Transverse colon (tissue), 4 donors: ENCODE measurements around the gene NLGN3. TPM values are rescaled to one million over a fixed set of nuclear protein-coding genes. Genes with fewer than 3 reads are reported as not detected.

Experiments used
- DNase-seq: peaks from one replicate; pipeline ENCODE4 v3.0.0-alpha.2; 2019
- H3K27ac ChIP-seq, 4 donors: fragments of 200-600 bp; sonication (generic); 2 replicates each; pipeline ENCODE4 v1.5.1; 2016 to 2018; ENCODE audit warnings: inconsistent platforms in 4 of 4
- H3K27me3 ChIP-seq: fragments of 200-600 bp; sonication (generic); 2 replicates; pipeline ENCODE4 v1.5.1; 2017; ENCODE audit warnings: inconsistent platforms
- H3K36me3 ChIP-seq, 4 donors: fragments of 200-600 bp; sonication (generic); 2 replicates each; pipeline ENCODE4 v1.5.1; 2017 to 2019; ENCODE audit warnings: inconsistent platforms in 4 of 4
- H3K4me1 ChIP-seq, 4 donors: fragments of 200-600 bp; sonication (generic); 2 replicates each; pipeline ENCODE4 v1.5.1; 2017 to 2020; ENCODE audit warnings: inconsistent platforms in 4 of 4
- H3K4me3 ChIP-seq, 4 donors: fragments of 200-600 bp; sonication (generic); 1 replicate in 1 of 4; 2 replicates in 3 of 4; pipeline versions ENCODE4 v1.5.1 to v1.6.1; 2017 to 2019; ENCODE audit warnings: inconsistent platforms in 4 of 4
- H3K9me3 ChIP-seq, 2 donors: fragments of 200-600 bp; sonication (generic); 2 replicates each; pipeline ENCODE4 v1.5.1; 2017 to 2019; ENCODE audit warnings: inconsistent platforms in 2 of 2
- EP300 ChIP-seq: sonication (generic); formaldehyde crosslinking; IDR thresholded peaks from one replicate; pipeline ENCODE4 v1.6.1; 2017; ENCODE audit warnings: antibody characterized with exemption, low read depth
- POLR2A ChIP-seq: fragments of 450-650 bp; IDR thresholded peaks from one replicate; pipeline ENCODE4 v1.6.1; 2016; ENCODE audit warnings: antibody characterized with exemption, mild to moderate bottlenecking, moderate library complexity
- POLR2AphosphoS5 ChIP-seq, 3 donors: sonication (generic); formaldehyde crosslinking; IDR thresholded peaks; one replicate each; pipeline ENCODE4 v1.6.1; 2016; ENCODE audit warnings: antibody characterized with exemption in 3 of 3
- WGBS, 2 donors: methylation state at CpG; one replicate each; pipeline ENCODE4 v1.1.5; 2018; ENCODE audit warnings: low coverage in 1 of 2; 5-methylcytosine and 5-hydroxymethylcytosine counted together
- in situ Hi-C, 4 donors: fragments of 200-750 bp; cut with MboI; loops; one replicate each; pipeline versions ENCODE4 v1.15.0 to v1.15.1; 2017; ENCODE audit warnings: low sequenced_read_pairs in 3 of 4, low pct_ligation_motif_present in 1 of 4, low pct_unique_long_range_greater_than_20kb in 1 of 4
- intact Hi-C: fragments of 100-400 bp; cut with DNase I; formaldehyde crosslinking; loops from one replicate; pipeline ENCODE4 v1.15.1; 2023; ENCODE audit warnings: low total_unique reads
- total RNA-seq, 4 donors: library from RNA; depleted of rRNA; stranded (reverse); fragments of >200 nt; gene quantifications; one replicate each; pipeline ENCODE4 v1.1.0, GENCODE V29; 2016
- TF ChIP-seq, protein P1 (sequence below), 5 experiments: fragments of 200-600 bp in 3 of 5; fragments of 450-650 bp in 2 of 5; sonication (generic) in 3 of 5; IDR thresholded peaks; 1 replicate in 2 of 5; 2 replicates in 3 of 5; pipeline ENCODE4 v1.5.1; 2016 to 2017; ENCODE audit warnings: antibody characterized with exemption in 5 of 5, inconsistent platforms in 3 of 5, mild to moderate bottlenecking in 2 of 5, moderate library complexity in 1 of 5

NLGN3 gene
- total RNA-seq, 4 donors from 2014 or later, result 0.40 to 1.1 (median 0.64) TPM; not detected in 1

DNA sequence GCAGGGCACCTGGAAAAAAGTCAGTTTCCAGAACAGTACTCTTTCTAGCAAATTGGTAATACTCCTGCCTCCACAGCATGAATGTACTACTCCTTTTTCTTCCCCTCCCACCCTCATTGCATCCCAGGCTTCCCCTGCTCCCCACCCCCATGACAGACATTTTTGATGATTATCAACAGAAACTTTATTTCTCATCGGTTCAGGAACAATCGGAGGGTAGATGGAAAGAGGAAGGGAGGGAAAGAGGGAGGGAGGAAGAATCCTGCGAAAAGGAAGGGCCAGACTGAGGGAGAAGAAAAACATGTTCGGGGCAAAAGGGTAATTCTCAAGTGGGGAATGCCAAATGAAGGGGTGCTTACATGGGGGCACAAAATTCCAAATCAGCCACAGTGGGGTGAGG lies 37.4 kb upstream of the NLGN3 start:
- no peak overlapping the region for H3K4me3 ChIP-seq
- H3K4me1 ChIP-seq, result peaks cover 7 to 12% (median 8%) of the 10 kb centered on the region in 4 donors
- TF ChIP-seq POLR2AphosphoS5 (IDR thresholded peaks at IDR 0.05) (no peak), POLR2A (no peak), EP300 (no peak)
- TF ChIP-seq, protein P1, sequence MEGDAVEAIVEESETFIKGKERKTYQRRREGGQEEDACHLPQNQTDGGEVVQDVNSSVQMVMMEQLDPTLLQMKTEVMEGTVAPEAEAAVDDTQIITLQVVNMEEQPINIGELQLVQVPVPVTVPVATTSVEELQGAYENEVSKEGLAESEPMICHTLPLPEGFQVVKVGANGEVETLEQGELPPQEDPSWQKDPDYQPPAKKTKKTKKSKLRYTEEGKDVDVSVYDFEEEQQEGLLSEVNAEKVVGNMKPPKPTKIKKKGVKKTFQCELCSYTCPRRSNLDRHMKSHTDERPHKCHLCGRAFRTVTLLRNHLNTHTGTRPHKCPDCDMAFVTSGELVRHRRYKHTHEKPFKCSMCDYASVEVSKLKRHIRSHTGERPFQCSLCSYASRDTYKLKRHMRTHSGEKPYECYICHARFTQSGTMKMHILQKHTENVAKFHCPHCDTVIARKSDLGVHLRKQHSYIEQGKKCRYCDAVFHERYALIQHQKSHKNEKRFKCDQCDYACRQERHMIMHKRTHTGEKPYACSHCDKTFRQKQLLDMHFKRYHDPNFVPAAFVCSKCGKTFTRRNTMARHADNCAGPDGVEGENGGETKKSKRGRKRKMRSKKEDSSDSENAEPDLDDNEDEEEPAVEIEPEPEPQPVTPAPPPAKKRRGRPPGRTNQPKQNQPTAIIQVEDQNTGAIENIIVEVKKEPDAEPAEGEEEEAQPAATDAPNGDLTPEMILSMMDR (IDR thresholded peaks at IDR 0.05), result no peak
- intact Hi-C loops, result no loop called here
- H3K9me3 ChIP-seq, result no peaks in the 10 kb centered on the region
- in situ Hi-C loops, result no loop called here
- no peaks in the 10 kb centered on the region for H3K27me3 ChIP-seq
- H3K36me3 ChIP-seq, result no peaks in the 10 kb centered on the region
- no peak for DNase-seq
- H3K27ac ChIP-seq, result no peak overlapping the region
- WGBS, 2 donors, result 77 to 90% methylated on average over 2 to 4 of the region's 4 CpGs

DNA sequence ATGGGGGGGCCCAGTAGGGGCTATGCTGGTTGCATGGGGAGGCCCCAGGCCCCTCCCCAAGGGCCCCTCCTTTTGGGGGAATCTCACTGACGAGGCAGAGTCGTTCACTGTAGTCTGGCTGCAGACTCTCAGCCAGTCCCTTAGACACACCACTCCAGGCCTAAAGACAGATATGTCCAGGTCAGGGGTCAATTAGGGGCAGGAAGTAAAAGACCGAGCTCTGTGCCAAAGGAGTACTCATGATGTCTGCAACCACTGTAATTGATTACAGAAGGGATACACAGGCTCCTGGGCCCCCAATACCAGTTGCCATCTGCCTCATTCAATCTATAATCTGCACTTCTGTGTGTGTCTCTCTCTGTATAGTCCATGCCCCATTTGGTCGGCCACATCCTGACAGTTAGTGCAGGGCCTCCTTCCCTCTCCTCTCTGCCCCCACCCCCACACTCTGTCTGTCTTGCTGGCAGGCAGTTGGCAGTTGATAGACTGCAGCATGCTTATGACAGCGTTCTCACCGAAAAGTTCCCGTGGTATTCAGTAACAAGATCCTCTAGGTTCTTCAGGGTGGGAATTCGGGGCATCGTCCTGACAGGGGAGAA lies 36.8 kb upstream of the NLGN3 start:
- peaks cover 7 to 12% (median 9%) of the 10 kb centered on the region in 4 donors for H3K4me1 ChIP-seq
- 62% methylated on average over 9 of the region's 9 CpGs; no CpG with 5 or more reads in 1 of the 2 donors for WGBS, 2 donors
- H3K27ac ChIP-seq, result no peak overlapping the region
- no peak overlapping the region for H3K4me3 ChIP-seq
- no peaks in the 10 kb centered on the region for H3K9me3 ChIP-seq
- no peak for DNase-seq
- H3K27me3 ChIP-seq, result no peaks in the 10 kb centered on the region
- in situ Hi-C loops (no loop called here), intact Hi-C loops (no loop called here)
- no peaks in the 10 kb centered on the region for H3K36me3 ChIP-seq
- TF ChIP-seq POLR2A (no peak), POLR2AphosphoS5 (IDR thresholded peaks at IDR 0.05) (no peak), EP300 (no peak)
- TF ChIP-seq, protein P1 (IDR thresholded peaks at IDR 0.05), result no peak

DNA sequence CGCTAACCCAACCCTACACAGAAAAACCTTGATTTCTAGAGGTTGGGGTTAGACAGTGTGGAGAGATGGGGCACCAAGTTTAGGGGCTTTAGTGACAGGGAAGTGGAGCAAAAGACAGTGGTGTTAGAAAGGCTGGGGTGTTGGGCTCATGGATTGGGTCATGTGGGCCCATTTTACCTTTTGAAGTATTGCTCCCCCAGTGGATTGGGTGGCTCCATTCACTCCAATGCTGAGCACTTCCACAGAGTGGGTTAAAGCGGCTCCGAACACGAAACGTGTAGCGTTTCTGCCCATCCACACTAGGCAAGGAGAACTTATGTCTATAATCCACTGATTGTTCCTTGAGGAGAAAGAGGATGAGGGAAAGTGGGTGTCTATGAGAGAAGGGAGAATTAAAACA lies 35.6 kb upstream of the NLGN3 start:
- no peak overlapping the region for H3K4me3 ChIP-seq
- H3K27ac ChIP-seq, result no peak overlapping the region
- DNase-seq, result no peak
- WGBS, 2 donors, result 86 to 100% methylated on average over 1 to 6 of the region's 6 CpGs
- in situ Hi-C loops, result no loop called here
- no peaks in the 10 kb centered on the region for H3K36me3 ChIP-seq
- TF ChIP-seq POLR2A (no peak), EP300 (no peak), POLR2AphosphoS5 (IDR thresholded peaks at IDR 0.05) (no peak)
- TF ChIP-seq, protein P1 (IDR thresholded peaks at IDR 0.05), result no peak
- intact Hi-C loops, result no loop called here
- H3K9me3 ChIP-seq, result no peaks in the 10 kb centered on the region
- peaks cover 0 to 6% (median under 1%) of the 10 kb centered on the region in 4 donors for H3K4me1 ChIP-seq
- H3K27me3 ChIP-seq, result no peaks in the 10 kb centered on the region

DNA sequence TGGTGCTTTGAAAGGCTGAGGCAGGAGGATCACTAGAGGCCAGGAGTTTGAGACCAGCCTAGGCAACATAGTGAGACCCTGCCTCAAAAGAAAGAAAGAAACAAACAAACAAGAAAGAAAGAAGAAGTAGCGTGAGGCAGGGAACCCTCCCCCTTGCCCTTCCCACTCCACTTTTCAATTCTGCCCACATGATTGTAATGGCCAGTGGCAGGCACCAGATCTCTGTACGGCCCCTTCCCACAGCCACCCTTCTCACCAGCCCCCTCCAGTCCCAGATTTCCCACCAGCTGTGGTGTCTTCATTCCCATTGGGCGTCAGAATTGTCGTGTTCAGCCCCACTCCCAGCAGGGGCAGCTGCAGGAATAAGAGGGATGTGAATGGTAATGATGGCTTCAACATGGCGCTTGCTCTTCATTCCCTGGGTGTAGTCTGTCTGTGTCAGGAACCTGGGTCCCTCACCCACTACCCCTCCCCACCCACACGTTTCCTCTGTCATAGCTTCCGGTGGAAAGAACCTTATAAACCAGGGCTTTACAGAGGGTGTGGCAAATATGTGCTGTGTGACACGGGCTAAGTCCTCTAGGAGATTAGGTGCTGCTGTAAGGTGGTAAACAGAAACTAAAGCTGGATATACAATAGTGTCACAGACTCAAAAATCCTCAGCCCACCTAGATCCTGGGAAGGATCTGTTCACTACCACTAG lies 33.3 kb upstream of the NLGN3 start, which contains the start of gene IL2RG:
IL2RG (minus strand) TSS at position 437 of the 703 bp plus-strand sequence; CDS start at position 399, 38 bp downstream.
- in situ Hi-C loops (no loop called here), intact Hi-C loops (no loop called here)
- Histone ChIP-seq H3K36me3 (no peaks in the 10 kb centered on the region), H3K4me3 (peak within 1 kb of the TSS in 1 of 4 donors; percentile 48), H3K27me3 (no peaks in the 10 kb centered on the region), H3K9me3 (no peaks in the 10 kb centered on the region), H3K27ac (peak within 1 kb of the TSS; percentile 44 to 84 (median 68)), H3K4me1 (peaks cover 0 to 4% (median 0%) of the 10 kb centered on the region in 4 donors)
- TF ChIP-seq, protein P1 (IDR thresholded peaks at IDR 0.05), result no peak
- TF ChIP-seq POLR2AphosphoS5 (IDR thresholded peaks at IDR 0.05), result peak; percentile 58 to 93 (median 90)
- peak; percentile 92 for TF ChIP-seq POLR2A
- 56% methylated on average over 8 of the region's 8 CpGs; no CpG with 5 or more reads in 1 of the 2 donors for WGBS, 2 donors
- peak; percentile 72 for DNase-seq
